ENCODE measurements around the gene RMDN2.

GRCh38 chr2:37877457-37878315 is 47.4 kb upstream of the RMDN2 start:
- TF ChIP-seq CTCF (IDR thresholded peaks at IDR 0.05 in 2 of 3, conservative IDR thresholded peaks at IDR 0.05 in 1 of 3; ENCODE audit: control insufficient read depth in 2 of 3, extremely low read depth in 1 of 3, insufficient read depth in 1 of 3, low read depth in 3 of 3, low read length in 3 of 3) (peak; percentile 44 to 64 (median 63); a peak in 5 of 6 replicates), DPF2 (IDR thresholded peaks at IDR 0.05) (no peak), MEF2B (IDR thresholded peaks at IDR 0.05; ENCODE audit: partially characterized antibody, poor library complexity, severe bottlenecking) (no peak), SMAD1 (IDR thresholded peaks at IDR 0.05; ENCODE audit: low read depth, partially characterized antibody) (no peak), SIN3A (IDR thresholded peaks at IDR 0.05; ENCODE audit: low read depth, low read length) (no peak), JUNB (IDR thresholded peaks at IDR 0.05) (no peak), SP1 (IDR thresholded peaks at IDR 0.05; ENCODE audit: low read depth, low read length) (no peak), CEBPB (IDR thresholded peaks at IDR 0.05; ENCODE audit: borderline replicate concordance in 1 of 2, low read depth in 2 of 2, low read length in 2 of 2) (no peak), POLR2A (IDR thresholded peaks at IDR 0.05; ENCODE audit: low read depth, low read length) (no peak), TCF12 (IDR thresholded peaks at IDR 0.05; ENCODE audit: low read depth, low read length) (no peak), BRCA1 (IDR thresholded peaks at IDR 0.05; ENCODE audit: low read depth, low read length) (no peak), TBL1XR1 (IDR thresholded peaks at IDR 0.05; ENCODE audit: low read depth, low read length) (no peak)
- TF ChIP-seq, protein P1, sequence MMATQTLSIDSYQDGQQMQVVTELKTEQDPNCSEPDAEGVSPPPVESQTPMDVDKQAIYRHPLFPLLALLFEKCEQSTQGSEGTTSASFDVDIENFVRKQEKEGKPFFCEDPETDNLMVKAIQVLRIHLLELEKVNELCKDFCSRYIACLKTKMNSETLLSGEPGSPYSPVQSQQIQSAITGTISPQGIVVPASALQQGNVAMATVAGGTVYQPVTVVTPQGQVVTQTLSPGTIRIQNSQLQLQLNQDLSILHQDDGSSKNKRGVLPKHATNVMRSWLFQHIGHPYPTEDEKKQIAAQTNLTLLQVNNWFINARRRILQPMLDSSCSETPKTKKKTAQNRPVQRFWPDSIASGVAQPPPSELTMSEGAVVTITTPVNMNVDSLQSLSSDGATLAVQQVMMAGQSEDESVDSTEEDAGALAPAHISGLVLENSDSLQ (IDR thresholded peaks at IDR 0.05) = no peak
